Nephron (organoid): ENCODE measurements around the gene KRTAP2-2.
"Not testable (repeated sequence)": the region's sequence is repeated elsewhere in the genome, so short reads cannot be mapped to it uniquely, and the experiment has no call there.

ENCODE experiments used
- H3K27ac Mint-ChIP-seq, 3 experiments: 2 replicates each; pipeline ENCODE4 v1.8.0; 2020; ENCODE audit warnings: mixed read lengths in 3 of 3, mild to moderate bottlenecking in 2 of 3, moderate library complexity in 1 of 3
- H3K27me3 Mint-ChIP-seq: 2 replicates; pipeline ENCODE4 v1.8.0; 2021; ENCODE audit warnings: low read depth, mild to moderate bottlenecking, moderate library complexity, mixed read lengths
- H3K36me3 Mint-ChIP-seq: 2 replicates; pipeline ENCODE4 v1.8.0; 2020; ENCODE audit warnings: low read depth, mixed read lengths
- H3K4me1 Mint-ChIP-seq: 2 replicates; pipeline ENCODE4 v1.8.0; 2020; ENCODE audit warnings: mixed read lengths
- H3K4me3 Mint-ChIP-seq, 3 experiments: 2 replicates each; pipeline ENCODE4 v1.8.0; 2020; ENCODE audit warnings: mild to moderate bottlenecking in 3 of 3, mixed read lengths in 3 of 3, moderate library complexity in 2 of 3
- H3K9me3 Mint-ChIP-seq: 2 replicates; pipeline ENCODE4 v1.8.0; 2020; ENCODE audit warnings: mixed read lengths
- CTCF ChIP-seq, 3 experiments: fragments of 200-600 bp; sonication (generic); IDR thresholded peaks; one replicate each; pipeline ENCODE4 v1.5.0; 2021; ENCODE audit warnings: antibody characterized with exemption in 3 of 3; ENCODE audit not compliant: unreplicated experiment in 3 of 3

Gene KRTAP2-2

DNA sequence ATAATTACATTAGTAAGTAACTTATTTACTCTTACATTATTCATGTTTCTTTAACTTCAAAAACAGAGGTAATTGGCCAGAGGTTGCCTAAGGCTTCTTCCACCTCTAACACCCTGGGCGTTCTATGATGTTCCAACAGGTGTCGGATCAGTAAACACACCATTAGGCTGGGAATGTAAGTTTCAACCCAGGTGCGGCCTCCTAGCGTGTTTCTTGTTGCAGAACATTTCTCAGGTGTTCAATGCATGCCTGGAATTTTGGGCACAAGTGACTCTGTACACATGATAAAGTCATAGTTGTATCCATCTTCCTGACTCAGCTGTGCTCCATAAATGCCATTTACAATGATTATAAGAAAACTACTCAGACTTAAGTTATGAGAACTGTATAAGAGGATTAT is 1.0 kb downstream of the KRTAP2-2 start:
- no peak overlapping the region for H3K4me3 Mint-ChIP-seq
- H3K27ac Mint-ChIP-seq: peak overlapping the region in 1 of 3 experiments; percentile 65
- no peak for TF ChIP-seq CTCF (IDR thresholded peaks at IDR 0.05; ENCODE audit: unreplicated experiment in 3 of 3)
- H3K9me3 Mint-ChIP-seq: peaks cover 4% of the 10 kb centered on the region
- H3K36me3 Mint-ChIP-seq: peaks cover 4% of the 10 kb centered on the region
- peaks cover 3% of the 10 kb centered on the region for H3K27me3 Mint-ChIP-seq
- no peaks in the 10 kb centered on the region for H3K4me1 Mint-ChIP-seq

- peaks cover 4% of the 10 kb centered on the region for H3K36me3 Mint-ChIP-seq
Measured at GRCh38 chr17:41052566-41052965, 2.5 kb downstream of the KRTAP2-2 start.

DNA sequence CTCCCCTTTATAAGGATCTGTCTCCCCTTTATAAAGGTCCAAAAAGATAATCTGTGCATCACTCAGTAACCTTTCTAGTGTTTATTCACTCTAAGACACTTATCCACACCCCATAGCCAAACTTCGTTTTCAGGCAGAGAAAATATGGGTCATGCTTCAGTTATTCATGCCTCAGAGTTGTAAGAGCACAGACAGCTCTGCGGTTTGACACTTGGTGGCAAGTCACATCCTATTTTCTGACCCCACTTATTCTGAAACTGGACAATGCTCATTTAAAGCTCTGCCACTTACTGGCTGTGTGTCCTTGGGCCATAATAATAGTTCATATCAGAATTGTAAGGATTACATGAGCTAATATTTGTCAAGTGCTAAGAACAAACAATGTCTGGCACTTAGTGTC is 5.9 kb downstream of the KRTAP2-2 start:
- Mint-ChIP-seq H3K27me3 (peaks cover 6% of the 10 kb centered on the region), H3K4me3 (no peak overlapping the region), H3K4me1 (no peaks in the 10 kb centered on the region), H3K27ac (no peak overlapping the region), H3K9me3 (peaks cover 4% of the 10 kb centered on the region), H3K36me3 (peaks cover 4% of the 10 kb centered on the region)
- no peak for TF ChIP-seq CTCF (IDR thresholded peaks at IDR 0.05; ENCODE audit: unreplicated experiment in 3 of 3)

More at GRCh38 chr17:41052566-41052965, 2.5 kb downstream of the KRTAP2-2 start:
- no peak overlapping the region for H3K27ac Mint-ChIP-seq
- H3K27me3 Mint-ChIP-seq: no peaks in the 10 kb centered on the region
- no peak overlapping the region for H3K4me3 Mint-ChIP-seq
- peaks cover 4% of the 10 kb centered on the region for H3K9me3 Mint-ChIP-seq
- H3K4me1 Mint-ChIP-seq: no peaks in the 10 kb centered on the region
- TF ChIP-seq CTCF (IDR thresholded peaks at IDR 0.05; ENCODE audit: unreplicated experiment in 3 of 3): no peak

- Mint-ChIP-seq H3K27ac (no peak overlapping the region), H3K4me3 (no peak overlapping the region), H3K9me3 (peaks cover 4% of the 10 kb centered on the region), H3K36me3 (peaks cover under 1% of the 10 kb centered on the region), H3K27me3 (peaks cover 6% of the 10 kb centered on the region), H3K4me1 (no peaks in the 10 kb centered on the region)
- no peak for TF ChIP-seq CTCF (IDR thresholded peaks at IDR 0.05; ENCODE audit: unreplicated experiment in 3 of 3)
Measured at GRCh38 chr17:41048441-41048840, 6.6 kb downstream of the KRTAP2-2 start.

GRCh38 chr17:41046735-41047465 is 8.1 kb downstream of the KRTAP2-2 start, which contains the start of gene KRTAP2-1:
KRTAP2-1 (minus strand) TSS chr17:41047316; CDS start chr17:41047267, 49 bp downstream.
- not testable (repeated sequence) for H3K36me3 Mint-ChIP-seq, H3K27ac Mint-ChIP-seq, H3K4me1 Mint-ChIP-seq, H3K4me3 Mint-ChIP-seq, H3K27me3 Mint-ChIP-seq
- peaks cover 12% of the 10 kb centered on the region for H3K9me3 Mint-ChIP-seq

DNA sequence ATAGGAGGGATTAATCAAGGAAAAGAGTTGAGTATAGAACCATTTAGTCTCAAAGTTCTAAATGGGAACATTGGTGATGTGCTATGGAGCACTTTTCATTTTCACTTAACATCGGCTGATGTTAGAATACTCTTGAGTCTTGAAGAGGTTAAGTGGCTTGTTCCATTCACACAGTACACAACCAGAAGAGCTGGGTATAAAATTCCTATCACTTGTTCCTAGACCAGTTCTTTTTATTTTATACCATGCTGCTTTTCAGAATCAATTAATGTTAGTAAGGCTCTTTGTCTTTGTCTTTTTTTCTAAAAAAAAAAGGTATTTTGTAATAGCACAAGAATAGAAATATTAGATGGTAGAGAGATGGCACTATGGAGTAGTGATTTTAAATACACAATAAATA is 12.1 kb downstream of the KRTAP2-2 start:
- Mint-ChIP-seq H3K9me3 (peaks cover 12% of the 10 kb centered on the region), H3K27ac (no peak overlapping the region), H3K27me3 (peaks cover 6% of the 10 kb centered on the region), H3K36me3 (no peaks in the 10 kb centered on the region), H3K4me3 (no peak overlapping the region), H3K4me1 (no peaks in the 10 kb centered on the region)
- TF ChIP-seq CTCF (IDR thresholded peaks at IDR 0.05; ENCODE audit: unreplicated experiment in 3 of 3): no peak

DNA sequence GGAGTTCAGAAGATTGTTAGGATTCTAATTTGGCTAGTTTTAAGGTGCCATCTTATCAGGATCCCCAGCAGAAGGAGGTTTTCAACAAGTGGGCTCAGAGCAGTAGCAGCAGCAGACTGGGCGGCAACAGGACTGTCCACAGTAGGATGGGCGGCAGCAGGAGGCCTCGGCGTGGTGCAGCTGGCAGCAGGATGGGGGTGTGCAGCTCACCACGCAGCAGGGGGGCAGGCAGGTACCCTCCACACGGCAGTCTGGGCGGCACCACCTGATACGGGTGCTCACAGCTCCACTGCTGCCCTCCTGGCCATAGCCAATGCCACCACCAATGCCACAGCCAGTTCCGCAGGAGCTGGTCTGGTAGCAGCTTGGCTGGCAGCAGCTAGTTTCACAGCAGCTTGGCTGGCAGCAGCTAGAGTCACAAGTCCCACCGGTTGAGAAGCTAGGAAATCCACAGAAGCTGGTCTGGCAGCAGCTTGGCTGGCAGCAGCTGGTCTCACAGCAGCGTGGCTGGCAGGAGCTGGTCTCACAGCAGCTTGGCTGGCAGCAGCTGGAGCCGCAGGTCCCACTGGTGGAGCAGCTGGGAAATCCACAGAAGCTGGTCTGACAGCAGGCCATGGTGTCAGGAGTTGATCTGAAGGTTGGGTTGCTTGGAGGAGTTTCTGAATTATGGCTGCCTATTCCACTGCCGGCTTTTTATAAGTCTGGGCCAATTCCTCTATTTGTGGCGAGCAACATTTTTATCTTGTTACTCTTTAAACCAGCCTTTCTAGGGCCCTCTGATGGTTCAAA is 14.1 kb downstream of the KRTAP2-2 start, which contains the start of gene KRTAP1-1:
TSS of gene KRTAP1-1 (minus strand) at position 668 of the 789 bp plus-strand sequence. CDS start at position 615, 53 bp downstream.
- H3K27me3 Mint-ChIP-seq, H3K27ac Mint-ChIP-seq, H3K36me3 Mint-ChIP-seq, H3K4me3 Mint-ChIP-seq, H3K4me1 Mint-ChIP-seq: not testable (repeated sequence)
- peaks cover 12% of the 10 kb centered on the region for H3K9me3 Mint-ChIP-seq
